ENCODE measurements around the gene BAZ1B. TPM values are rescaled to one million over a fixed set of nuclear protein-coding genes. Genes with fewer than 3 reads are reported as not detected.

Gene BAZ1B
- total RNA-seq, 2 experiments from 2014 or later: 77.8 to 117 TPM

GRCh38 chr7:73429622-73430505, 92.2 kb downstream of the BAZ1B start:
- Histone ChIP-seq H2AFZ (ENCODE audit: low read length) (no peak overlapping the region), H3K27ac (ENCODE audit: low read depth, low read length, poor library complexity, severe bottlenecking) (no peak overlapping the region), H3K4me3 (ENCODE audit: low read depth, low read length, poor library complexity, severe bottlenecking) (no peak overlapping the region), H3K36me3 (ENCODE audit: insufficient read depth, low read length) (no peaks in the 10 kb centered on the region), H4K20me1 (ENCODE audit: insufficient read depth, low read length) (no peaks in the 10 kb centered on the region), H3K9me3 (ENCODE audit: low read length) (no peaks in the 10 kb centered on the region), H3K4me1 (ENCODE audit: insufficient read depth, low read length, poor library complexity, severe bottlenecking) (no peaks in the 10 kb centered on the region), H3K9me2 (ENCODE audit: insufficient read depth, low read length) (no peaks in the 10 kb centered on the region), H3K79me2 (ENCODE audit: insufficient read depth, low read depth, low read length) (no peaks in the 10 kb centered on the region), H3K4me2 (ENCODE audit: low read length) (no peak overlapping the region)
- no TSS peak for BruUV-seq (replicated peaks)
- ChIA-PET CTCF (ENCODE audit: unreplicated experiment) (no interaction called here), POLR2A (no interaction called here)
- no peak for DNase-seq (ENCODE audit: low spot score)
- TF ChIP-seq CTCF (conservative IDR thresholded peaks at IDR 0.05; ENCODE audit: low read length): no peak
- TF ChIP-seq EZH2phosphoT487 (IDR thresholded peaks at IDR 0.05; ENCODE audit: borderline replicate concordance, low read depth, low read length): no peak
- intact Hi-C loops (cut with micrococcal nuclease; ENCODE audit: unreplicated experiment): loop anchor here (10.0 kb wide), 1 partner anchor 105 kb away; the partner anchor contains the start of genes FKBP6 and TRIM50

GRCh38 chr7:73429215-73429614, 92.9 kb downstream of the BAZ1B start:
- no peaks in the 10 kb centered on the region for H4K20me1 ChIP-seq (ENCODE audit: insufficient read depth, low read length)
- H3K4me3 ChIP-seq (ENCODE audit: low read depth, low read length, poor library complexity, severe bottlenecking): no peak overlapping the region
- no peak for TF ChIP-seq CTCF (conservative IDR thresholded peaks at IDR 0.05; ENCODE audit: low read length)
- TF ChIP-seq EZH2phosphoT487 (IDR thresholded peaks at IDR 0.05; ENCODE audit: borderline replicate concordance, low read depth, low read length): no peak
- DNase-seq (ENCODE audit: low spot score): no peak
- no peaks in the 10 kb centered on the region for H3K36me3 ChIP-seq (ENCODE audit: insufficient read depth, low read length)
- H3K79me2 ChIP-seq (ENCODE audit: insufficient read depth, low read depth, low read length): no peaks in the 10 kb centered on the region
- H3K9me2 ChIP-seq (ENCODE audit: insufficient read depth, low read length): no peaks in the 10 kb centered on the region
- no peak overlapping the region for H2AFZ ChIP-seq (ENCODE audit: low read length)
- H3K4me1 ChIP-seq (ENCODE audit: insufficient read depth, low read length, poor library complexity, severe bottlenecking): no peaks in the 10 kb centered on the region
- H3K27ac ChIP-seq (ENCODE audit: low read depth, low read length, poor library complexity, severe bottlenecking): no peak overlapping the region
- ChIA-PET POLR2A (no interaction called here), CTCF (ENCODE audit: unreplicated experiment) (no interaction called here)
- no peaks in the 10 kb centered on the region for H3K9me3 ChIP-seq (ENCODE audit: low read length)
- intact Hi-C loops (cut with micrococcal nuclease; ENCODE audit: unreplicated experiment): no loop called here
- H3K4me2 ChIP-seq (ENCODE audit: low read length): no peak overlapping the region
- BruUV-seq (replicated peaks): no TSS peak

All from OCI-LY7 (cell line).